Esophagus mucosa (tissue), 1 donor: Measurements from ENCODE around the gene ETV3L. TPM values are rescaled to one million over a fixed set of nuclear protein-coding genes. Genes with fewer than 3 reads are reported as not detected.

ENCODE experiments used
- ATAC-seq: fragments of 200-7000 bp; cut with Tn5 transposase; one replicate; pipeline ENCODE4 v1.9.1; 2020
- total RNA-seq: library from RNA; stranded (reverse); gene quantifications from one replicate; pipeline ENCODE4 v1.2.4, GENCODE V29; 2023
- donor health status: DM: yes; HTN: yes; CAD: no.

Gene ETV3L
- not detected for total RNA-seq

DNA sequence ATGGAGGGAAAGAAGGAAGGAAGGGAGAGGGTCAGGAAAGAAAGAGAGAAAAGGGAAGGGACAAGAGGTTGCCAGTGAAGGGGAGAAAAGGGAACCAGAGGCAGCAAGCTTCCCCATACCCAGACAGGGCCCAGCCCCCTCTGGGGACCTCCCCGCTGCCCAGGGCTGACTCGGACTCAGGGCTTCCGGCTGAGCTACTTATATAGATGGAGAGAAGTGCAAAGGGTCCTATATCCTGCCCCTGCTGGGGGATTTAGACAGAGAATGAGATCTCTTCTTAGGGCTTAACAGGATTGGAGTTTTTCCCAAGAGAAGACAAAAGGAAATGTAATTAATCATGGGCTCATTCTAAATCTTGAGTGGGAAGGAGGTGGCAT, at the start of gene ETV3L:
ETV3L (minus strand) TSS at position 176 of the 377 bp plus-strand sequence. CDS start 285 bp downstream, outside the sequence.
- ATAC-seq = no peak

DNA sequence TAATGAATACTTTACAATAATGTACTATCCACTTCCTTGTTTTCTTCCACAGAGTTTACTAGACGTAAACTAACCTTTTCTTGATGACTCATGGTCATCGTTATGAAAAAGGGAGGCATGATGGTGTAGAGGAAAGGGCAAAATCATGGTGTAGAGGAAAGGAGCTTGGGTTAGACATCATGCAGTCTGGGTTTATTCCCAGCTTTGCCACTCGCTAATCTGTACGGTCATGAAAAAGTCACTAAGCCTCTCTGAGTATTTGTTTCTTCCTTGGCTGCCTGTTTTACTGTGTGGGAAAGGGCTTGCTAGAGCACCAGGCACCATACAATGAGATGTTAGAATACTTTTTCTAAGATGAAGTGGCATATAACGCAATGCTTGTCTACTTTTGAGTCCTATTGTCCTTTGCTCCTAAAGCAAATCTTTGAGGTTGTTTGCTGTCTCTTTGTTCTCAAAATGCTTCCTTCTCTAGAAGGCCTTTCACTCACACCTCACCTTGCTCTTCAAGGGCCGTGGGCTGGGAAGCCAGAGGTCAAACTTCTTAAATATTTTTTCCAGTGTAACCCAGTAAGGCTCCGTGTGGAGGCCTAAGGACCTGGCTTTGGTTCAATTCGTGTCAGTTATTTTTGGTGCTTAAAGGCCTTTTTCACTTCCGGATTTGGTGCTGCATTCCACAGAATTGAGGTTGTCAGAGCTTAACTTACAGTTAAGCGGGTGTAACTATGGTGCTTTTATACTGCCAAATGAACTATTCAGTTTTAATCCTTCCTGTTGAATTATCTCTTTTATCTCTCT, 48.5 kb upstream of the ETV3L start:
- peak; percentile 22 for ATAC-seq

DNA sequence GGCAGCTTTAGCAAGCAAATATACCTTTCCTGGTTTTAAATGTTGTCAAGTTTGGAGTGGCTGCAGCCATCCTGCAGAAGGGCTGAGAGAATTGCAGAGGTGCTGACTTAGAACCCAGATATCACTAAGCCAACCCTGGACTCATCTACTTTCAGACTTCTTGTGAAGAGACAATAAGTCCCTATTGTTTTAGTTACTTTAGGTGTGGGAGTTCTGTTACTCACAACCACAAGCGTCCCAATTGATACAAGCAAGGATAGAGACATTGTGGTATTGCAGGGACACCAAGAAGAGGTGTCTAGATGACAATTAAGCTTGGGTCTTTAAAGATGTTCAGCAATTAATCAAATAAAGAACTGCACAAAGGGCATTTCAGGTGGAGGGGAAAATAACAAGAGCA, 47.4 kb upstream of the ETV3L start:
- ATAC-seq = no peak

DNA sequence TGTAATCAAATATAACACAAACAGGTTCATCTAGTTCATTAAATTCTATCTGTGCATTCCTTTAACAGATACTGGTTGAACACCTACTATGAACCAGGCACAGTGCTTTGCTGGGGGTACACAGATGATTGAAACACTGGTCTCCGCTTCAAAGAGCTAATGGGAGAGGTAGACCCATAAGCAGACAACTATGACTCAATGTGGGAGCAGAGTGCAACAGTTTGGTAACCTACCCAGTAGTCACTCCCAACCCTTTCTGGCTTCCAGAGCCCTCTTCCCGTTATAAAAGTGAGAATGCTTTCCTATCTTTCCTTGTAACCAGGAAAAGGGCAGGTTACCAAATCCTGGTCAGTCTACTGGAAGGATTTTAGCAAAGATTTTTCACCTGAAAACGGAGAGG, 46.6 kb upstream of the ETV3L start:
- peak; percentile 34 for ATAC-seq

DNA sequence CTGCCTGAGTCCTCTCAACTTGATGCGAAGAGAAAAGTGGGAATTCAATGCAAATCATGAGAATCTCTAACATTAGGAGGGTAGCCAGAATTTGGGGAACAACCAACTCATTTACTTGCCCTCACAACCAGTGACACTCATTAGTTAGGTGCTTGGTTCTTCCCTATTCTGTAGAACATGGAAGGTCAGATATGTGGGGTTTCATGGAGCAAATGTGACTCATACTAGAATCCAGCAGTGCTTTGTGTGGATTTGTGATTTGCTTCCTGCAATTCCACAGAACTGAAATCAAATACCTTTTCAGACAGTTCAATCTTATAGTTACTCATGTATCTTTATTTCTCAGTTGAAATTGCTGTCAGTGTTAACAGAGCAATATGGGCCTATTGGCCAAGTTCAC, 45.5 kb upstream of the ETV3L start:
- ATAC-seq = peak; percentile 27

DNA sequence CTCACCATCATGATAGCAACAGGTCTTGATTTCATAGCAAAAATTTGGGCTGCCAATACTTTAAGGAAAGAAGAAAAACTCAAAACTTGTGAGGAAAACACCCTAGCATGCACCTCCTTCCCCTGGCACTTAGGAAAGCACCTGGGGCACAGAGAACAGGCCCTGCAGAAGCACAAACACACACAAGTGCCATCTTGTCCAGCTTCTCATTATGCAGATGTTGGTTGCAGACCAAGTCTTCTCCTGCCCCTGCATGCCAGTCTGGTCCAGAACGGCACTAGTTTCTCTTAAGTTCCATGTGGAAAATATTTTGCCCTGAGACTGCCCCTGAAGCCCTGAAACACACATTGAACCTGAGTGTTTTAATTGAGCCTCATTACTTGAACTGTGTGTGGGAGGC, 44.9 kb upstream of the ETV3L start:
- ATAC-seq = peak; percentile 81

DNA sequence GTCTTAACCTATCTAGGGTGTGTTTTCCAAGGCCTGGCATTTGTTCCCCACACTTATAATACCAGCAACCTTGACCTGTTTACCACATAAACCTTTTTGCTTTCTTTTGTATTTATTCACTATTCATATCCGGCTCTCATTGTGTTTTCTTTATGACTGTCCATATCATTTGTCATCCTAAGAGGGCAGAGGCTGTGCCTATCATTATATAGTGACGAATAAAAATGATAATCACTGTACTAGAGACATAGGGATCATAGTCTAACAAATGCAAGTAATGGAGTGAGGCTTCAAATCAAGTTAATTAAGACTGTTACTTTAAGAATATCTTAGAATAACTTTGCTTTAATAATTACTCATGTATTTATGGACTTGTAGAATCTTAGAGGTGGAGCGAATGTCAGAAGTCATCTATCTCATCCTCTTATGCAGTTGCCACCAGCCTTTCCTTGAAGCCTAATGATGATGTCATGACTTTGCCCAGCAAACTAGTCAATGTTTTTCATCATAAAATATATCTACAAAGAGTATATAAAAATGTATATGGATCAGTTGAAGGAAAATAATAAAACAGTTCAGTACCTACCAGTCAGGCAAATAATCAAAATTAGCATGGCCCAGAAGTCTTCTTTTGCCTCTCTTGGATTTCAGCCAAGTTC, 43.3 kb upstream of the ETV3L start:
- no peak for ATAC-seq

DNA sequence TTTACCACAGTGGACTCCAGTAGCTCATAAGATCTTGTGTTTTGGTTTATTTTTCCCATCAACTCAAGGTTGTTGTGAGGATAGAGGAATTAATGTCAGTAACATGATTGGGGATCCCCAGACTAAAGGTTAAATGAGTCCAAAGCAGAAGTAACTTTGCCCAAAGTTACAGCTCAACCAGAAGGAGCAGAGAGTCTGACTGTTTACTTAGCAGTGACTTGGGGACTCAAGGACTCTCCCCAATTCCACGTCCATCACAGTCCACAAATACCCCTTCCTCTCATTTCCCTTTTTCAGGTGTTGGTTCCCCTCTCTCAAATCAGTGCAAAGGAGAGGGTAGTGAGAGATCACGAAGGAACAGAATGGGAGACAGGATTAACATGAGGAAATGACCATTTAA, 42.6 kb upstream of the ETV3L start:
- ATAC-seq = no peak

DNA sequence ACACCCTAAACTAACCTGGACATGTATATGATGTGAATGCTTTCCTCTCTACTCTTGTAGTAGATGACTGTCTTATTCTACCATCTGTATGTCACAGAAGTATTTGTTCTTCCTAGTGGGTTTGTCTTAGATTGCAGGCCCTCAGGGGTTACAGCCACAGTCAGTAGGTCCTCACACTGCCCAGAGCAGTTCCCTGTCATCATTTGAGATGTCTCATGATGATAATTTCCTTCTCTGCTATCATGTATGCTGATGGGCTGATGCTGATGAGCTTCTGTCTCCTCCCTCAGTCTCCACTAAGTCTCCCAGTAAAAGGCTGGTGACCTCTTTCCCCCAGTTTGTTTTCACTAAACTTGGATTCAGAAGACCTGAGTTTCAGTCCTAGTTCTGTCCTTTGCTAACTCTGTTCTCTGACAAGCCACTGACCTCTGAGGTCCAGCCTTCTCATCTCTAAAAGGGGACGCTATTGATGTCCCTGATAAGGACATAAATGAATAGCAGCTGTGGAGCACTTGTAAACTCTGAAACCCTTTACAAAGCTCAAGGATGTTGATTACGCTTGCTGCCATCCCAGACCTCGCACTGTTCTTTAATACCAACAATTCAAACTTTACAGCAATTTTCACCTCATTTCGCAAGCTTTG, 41.7 kb upstream of the ETV3L start:
- ATAC-seq = no peak

DNA sequence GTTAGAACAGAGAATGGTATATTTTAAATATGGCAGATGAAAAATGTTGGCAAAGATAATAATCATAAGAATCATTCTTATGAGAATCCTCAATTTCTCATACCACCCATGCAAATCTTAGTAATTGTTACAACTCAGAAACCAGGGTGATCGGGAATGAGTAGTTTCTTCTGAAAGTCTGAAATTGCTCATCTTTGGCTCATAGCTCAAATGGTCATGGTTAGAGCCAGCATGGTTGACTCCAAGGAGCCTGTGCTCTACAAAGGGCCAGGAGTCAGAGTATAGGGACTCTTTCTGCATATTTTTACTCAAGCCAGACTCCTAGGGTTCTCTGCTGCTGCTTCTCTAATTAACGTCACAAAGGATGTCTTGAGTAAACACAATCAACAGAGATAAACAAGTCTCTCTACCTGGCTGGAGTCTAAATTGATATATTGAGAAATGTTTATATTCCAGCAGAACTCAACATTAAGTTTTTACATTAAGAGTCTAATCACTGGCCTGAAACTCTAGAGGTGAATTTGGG, 40.5 kb upstream of the ETV3L start:
- ATAC-seq = no peak

DNA sequence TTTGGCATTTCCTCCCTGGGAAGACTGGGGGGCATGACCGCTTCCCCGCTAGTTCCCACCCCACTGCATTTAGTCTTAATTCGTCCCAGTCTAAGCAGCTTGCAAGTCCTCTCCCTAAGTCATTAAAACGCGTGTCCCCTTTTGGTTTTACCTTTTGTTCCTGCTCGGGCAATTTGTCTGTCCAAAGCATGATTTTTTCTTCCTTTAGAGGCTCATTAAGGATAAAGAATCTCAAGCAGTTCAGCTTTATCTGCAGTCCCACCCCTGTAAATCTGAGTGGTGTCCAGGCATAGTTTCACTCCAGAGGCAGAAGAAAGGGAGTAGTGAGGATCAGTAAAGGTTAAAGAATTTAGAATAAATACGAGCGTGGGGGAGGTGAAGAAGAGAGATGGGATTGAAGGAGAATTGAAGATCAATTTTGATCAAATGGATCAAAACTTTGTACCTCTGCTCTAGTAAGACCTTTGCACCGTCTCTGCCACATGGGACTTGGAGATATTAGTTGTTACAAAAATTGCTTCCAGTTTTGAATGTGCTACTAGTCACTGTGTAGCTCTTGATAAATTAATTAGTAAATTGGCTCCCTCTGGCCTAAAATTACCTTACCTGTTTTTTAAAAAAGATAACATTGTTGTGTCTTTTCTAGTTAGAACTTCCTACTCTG, 39.6 kb upstream of the ETV3L start:
- no peak for ATAC-seq

DNA sequence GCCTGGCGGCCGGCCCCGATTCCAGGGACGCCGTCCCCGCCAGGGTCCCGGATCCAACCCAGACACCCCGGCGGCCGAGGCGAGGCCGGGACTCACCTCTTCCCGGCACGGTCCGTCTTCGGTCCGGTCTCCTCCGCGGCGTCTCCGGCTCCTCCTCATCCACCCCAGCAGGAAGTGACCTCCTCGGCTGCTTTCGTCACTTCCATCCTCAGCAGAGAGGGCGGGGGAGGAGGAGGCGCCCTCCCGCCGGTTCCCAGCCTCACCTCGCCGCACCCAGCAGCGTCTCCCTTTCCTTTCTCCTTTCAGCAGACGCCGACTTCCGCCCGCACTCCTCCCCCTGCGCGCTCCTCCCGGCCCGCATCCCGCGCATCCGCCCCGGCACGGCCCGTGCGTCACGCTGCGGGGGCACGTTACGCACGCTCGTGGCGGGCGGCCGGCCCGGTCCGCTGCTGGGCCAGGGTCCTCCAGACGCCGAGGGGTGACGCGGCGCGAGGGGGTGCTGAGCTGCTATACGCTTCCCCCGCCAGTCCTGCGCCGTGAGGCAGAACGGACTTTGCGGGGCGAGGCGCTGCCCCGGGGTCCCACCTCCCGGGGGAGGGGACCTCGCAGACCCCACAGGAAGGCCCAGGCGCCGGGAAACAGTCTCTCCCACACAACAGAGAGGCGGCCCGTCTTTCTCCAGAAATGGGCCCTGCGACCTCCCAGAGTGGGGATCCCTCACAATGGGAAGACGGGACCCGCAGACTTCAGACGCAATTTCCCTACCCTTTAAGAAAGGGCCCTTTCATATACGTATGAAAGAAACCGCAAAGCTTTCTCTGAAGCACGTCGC, 38.8 kb upstream of the ETV3L start, which contains the start of gene ETV3:
ETV3 (minus strand) TSS at position 176 of the 832 bp plus-strand sequence. CDS start 2,043 bp downstream, outside the sequence.
- peak; percentile 97 for ATAC-seq

DNA sequence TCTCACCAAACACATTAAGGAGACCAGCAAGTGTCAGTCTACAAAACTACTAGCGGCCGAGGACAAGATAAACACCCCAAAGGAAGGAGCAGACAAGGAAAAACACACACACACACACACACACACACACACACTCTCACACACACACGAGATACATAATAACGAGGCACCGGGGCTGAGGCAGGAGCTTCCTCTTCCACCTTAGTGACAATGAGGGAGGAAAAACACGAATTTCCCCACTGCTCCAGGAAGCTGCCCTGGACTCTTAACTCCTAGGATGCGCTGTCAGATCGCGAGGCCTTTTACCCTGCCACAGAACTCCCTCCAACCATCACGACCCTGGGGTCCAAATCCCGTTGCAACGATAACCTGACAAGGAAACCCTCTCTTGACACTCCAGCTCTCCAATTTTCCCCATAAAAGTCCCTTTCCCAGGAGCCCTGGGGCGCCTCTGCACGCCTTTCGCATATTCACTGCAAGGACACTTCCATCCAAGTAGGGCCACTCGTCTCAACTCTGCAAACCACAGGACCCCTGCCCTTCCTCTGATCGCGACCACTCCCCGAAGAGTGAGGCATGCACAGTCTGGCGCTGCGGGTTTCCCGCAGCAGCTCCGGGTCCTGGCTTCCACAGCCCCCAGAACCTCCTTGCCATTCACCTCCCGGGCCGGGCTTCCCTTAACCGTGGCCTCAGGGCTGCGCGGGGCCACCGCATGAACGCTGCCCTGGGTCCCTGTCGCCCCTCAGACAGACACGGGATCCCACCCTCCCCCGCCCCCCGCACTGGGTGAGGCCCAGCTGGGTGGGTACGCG, 38.0 kb upstream of the ETV3L start:
- peak; percentile 7 for ATAC-seq

DNA sequence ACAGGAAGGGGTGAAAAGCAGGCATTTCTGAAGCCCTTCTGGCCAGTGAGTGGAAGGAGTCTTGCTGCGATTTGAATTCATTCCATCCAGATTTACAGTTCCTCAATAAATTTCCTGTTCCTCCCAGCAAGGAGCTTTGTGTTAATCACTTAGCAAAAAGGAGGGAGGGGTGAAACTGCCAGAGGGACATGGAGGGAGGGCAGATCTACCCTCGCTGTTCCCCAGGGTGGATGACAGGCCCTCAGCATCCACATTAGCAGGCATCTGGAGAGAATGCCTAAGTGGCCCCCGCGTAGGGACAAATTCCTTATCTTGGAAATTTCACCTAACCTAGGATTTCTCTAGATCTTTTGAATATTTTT, 37.4 kb upstream of the ETV3L start:
- ATAC-seq = no peak

DNA sequence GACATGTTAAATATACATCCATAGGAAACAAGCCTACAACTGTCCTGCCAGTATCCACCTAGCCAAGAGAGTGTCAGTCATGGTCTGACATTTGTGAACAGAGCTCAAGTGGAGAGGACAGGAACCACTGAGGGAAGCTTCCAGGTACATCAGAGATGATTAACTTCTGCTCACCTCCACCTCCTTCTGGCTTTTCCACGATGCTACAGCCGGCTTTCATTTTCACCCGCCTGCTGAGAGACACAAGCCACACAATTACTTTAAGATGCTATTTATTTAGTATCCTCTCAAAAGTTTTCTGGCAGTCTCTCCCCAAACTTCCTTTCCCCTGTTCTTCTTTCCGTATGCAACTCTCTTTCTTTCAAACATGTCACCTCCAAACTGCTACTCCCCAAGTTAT, 36.5 kb upstream of the ETV3L start:
- ATAC-seq = no peak

DNA sequence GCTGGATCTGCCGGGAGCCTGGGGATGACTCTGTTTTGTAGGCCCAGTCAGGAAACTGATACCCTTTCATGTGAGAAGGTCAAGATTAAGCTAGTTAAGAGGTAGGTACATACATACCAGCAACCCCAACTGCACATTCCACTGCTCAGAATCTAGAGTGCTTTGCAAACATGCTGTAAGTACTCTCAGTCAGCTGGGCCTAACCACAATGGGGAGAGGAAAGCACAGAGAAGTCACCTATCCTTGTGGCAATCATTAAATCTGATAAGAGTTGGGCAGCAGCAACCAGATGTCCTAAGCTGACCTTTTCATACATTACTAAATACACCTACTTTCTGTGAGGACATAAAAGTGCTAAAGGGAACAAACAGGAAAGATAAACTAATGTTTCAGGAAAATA, 36.0 kb upstream of the ETV3L start:
- ATAC-seq = no peak

DNA sequence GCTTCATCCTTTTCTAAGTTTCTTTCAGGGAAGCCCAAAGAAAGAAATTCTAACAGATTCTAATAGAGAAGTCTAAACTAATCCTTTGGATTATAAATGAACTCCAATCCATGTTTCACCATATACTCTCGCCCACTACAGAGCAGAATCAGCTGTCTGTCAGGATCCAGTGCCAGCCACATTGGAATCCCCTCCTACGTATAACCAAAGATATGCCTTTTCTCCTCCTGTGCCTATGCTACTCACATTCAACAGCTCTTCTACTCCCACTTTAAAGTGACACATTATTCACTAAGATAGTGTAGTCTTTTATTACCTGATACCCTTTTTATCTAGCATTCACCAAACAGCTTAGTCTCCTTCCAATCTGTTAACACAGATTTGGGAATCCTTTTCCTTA, 35.5 kb upstream of the ETV3L start:
- ATAC-seq = no peak

DNA sequence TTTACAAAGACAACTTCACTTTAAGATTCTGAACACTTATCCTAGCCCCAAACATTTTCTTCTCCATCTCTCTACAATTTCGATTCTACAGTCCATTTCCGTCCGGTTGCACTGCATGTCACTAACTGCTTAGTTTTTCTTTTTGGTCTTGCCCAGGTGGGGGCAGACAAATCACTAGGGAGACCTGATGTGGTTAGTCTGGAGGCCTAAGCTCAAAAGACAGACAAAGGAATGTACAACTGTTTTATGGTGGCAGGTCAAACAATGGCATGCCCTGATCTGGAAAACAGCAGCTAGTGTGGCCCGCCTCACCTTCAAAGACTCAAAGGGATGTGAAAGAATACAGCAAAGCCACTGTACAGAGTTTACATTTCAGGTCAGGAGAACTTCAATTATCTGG, 34.8 kb upstream of the ETV3L start:
- ATAC-seq = no peak

DNA sequence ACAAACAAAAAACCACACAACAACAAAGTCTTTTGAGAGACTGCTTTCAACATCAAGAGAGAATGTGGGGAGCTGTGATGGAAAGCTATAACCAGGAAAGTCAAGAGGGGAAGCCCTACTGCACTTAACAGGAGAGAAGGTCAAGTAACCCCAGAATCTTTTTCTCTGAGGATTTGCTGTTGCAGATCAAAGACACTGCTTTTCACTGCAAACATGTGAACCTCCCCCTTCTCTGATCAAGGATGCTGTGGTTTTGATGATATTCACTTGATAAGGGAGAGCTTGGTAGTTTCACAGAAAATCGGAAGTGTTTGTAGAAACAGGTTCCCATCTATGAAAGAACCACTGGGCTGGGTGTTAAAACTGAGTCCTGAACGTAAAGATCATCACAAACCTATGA, 33.8 kb upstream of the ETV3L start:
- no peak for ATAC-seq

DNA sequence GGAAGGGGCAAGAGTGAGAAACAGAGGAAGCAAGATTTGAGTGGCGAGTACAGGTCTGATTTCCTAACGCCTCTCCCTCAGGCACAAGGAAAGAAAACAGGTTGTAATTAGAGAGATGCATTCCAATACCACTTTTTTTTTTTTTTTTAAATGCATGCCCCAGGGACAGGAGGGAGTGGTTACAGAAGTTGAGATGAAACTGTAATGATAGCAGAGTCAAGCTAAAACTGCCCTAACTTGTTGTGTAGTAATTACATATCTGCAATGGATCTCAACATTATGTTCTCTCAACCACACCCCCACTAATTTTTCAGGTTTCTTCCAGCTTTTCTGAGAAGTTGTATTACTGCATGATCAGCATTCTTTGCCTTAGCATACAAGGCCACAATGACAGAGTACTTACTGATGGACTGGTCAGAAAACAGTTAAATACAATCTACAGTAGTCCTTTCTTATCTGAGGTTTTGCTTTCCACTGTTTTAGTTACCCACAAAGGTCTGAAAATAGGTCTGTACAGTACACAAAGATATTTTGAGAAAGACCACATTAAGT, 33.1 kb upstream of the ETV3L start:
- peak; percentile 95 for ATAC-seq

DNA sequence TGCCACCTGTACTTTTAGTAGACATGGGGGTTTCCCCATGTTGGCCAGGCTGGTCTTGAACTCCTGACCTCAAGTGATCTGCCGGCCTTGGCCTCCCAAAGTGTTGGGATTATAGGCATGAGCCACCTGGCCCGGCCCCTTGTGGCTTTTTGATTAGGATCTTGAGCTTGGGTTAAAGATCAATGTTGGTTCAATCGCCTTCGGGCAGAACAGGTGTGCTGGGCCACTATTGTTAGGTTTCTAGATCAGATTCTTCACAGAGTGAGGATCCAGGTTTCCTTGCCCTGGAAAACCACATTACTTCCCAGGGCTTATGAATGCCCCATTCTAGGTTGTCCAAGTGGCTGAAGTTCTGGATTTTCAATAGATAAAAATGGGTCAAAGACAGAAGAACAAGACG, 32.5 kb upstream of the ETV3L start:
- ATAC-seq = no peak
